Ectodermal cell (in vitro differentiated cells): Measurements from ENCODE around the gene MGAT5.

ENCODE experiments used
- H3K27ac ChIP-seq: 2 replicates; pipeline ENCODE4 v1.7.0; 2013; ENCODE audit warnings: mild to moderate bottlenecking, low read depth, low read length; ENCODE audit not compliant: insufficient read depth, poor library complexity, severe bottlenecking
- H3K27me3 ChIP-seq: 2 replicates; pipeline ENCODE4 v1.7.0; 2013; ENCODE audit warnings: mild to moderate bottlenecking, low read length; ENCODE audit not compliant: insufficient read depth, control insufficient read depth, poor library complexity, severe bottlenecking
- H3K36me3 ChIP-seq: one replicate; pipeline ENCODE4 v1.7.0; 2013; ENCODE audit warnings: low read length; ENCODE audit not compliant: control insufficient read depth, insufficient read depth
- H3K4me1 ChIP-seq: one replicate; pipeline ENCODE4 v1.7.0; 2013; ENCODE audit warnings: low read length; ENCODE audit not compliant: control insufficient read depth, insufficient read depth
- H3K4me3 ChIP-seq: 2 replicates; pipeline ENCODE4 v1.7.0; 2013; ENCODE audit warnings: low read depth, low read length, control low read depth; ENCODE audit not compliant: insufficient read depth
- H3K9me3 ChIP-seq: 2 replicates; pipeline ENCODE4 v1.7.0; 2013; ENCODE audit warnings: mild to moderate bottlenecking, low read length, moderate library complexity; ENCODE audit not compliant: control insufficient read depth
- WGBS, 2 experiments: methylation state at CpG; one replicate each; pipeline ENCODE4 v1.1.7; 2013; ENCODE audit warnings: missing lambda C conversion rate in 2 of 2; 5-methylcytosine and 5-hydroxymethylcytosine counted together

Gene MGAT5

DNA sequence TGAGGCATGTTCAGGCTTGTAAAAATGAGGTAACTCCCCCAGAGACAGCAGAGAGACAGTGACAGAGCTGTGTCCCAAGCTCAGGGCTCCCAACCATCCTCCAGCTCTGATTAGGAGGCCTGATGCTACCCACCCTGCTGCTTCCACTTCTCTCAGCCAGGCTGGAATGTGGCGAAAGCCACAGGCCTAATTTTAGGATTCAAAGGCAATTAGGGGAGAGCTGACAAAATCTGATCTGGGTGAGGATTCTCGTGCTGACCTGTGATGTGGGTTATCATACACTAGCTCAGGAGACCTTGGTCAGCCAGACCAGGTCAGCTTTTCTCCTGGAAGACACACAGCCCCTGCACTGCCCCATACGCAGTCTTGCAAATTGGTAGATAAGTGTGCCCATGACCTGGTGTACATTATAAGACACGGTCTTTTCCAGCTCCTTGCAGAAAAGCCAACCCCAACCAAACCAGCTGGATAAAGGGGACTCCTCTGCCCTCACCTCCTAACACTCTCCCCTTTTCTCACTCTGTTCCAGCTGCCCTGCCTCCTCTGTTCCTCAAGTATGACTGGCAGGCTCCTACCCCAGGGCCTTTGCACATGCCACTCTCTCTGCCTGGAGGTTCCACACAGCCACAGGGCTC lies 225.9 kb downstream of the MGAT5 start:
- Histone ChIP-seq H3K27ac (no peak overlapping the region), H3K27me3 (no peaks in the 10 kb centered on the region), H3K9me3 (no peaks in the 10 kb centered on the region), H3K4me1 (no peaks in the 10 kb centered on the region), H3K36me3 (no peaks in the 10 kb centered on the region), H3K4me3 (no peak overlapping the region)
- 89 to 93% methylated on average over 4 of the region's 4 CpGs for WGBS, 2 experiments

DNA sequence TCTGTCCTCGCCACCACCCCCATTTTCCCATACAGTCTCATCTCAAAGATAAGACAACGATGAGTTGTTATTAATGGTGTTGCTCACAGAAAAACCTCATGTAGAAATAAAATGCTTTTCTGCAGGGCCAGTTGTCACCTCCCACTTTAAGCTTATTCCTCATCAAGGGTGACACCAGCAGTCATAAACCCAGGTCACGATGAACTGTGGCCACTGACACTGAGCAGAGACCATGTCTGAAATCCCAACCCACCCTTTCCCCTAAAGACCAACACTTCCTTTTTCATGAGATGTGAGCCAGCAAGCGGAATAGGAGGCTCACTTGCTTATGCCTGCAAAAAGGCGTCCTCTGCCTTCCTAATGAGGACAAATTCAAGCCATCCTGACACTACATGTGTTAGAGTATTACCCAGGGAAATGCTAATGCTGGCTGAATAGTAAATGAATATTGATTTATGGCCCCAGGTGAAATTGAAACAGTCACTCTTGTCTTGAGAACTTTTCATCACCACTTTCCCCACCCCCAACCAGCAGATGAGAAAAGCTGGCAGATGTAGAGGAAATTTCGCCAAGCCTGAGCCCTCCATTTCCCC lies 228.4 kb downstream of the MGAT5 start:
- WGBS, 2 experiments, result 93 to 96% methylated on average over 5 to 6 of the region's 6 CpGs
- H3K27ac ChIP-seq, result no peak overlapping the region
- no peak overlapping the region for H3K4me3 ChIP-seq
- H3K36me3 ChIP-seq, result no peaks in the 10 kb centered on the region
- no peaks in the 10 kb centered on the region for H3K9me3 ChIP-seq
- H3K27me3 ChIP-seq, result no peaks in the 10 kb centered on the region
- no peaks in the 10 kb centered on the region for H3K4me1 ChIP-seq

DNA sequence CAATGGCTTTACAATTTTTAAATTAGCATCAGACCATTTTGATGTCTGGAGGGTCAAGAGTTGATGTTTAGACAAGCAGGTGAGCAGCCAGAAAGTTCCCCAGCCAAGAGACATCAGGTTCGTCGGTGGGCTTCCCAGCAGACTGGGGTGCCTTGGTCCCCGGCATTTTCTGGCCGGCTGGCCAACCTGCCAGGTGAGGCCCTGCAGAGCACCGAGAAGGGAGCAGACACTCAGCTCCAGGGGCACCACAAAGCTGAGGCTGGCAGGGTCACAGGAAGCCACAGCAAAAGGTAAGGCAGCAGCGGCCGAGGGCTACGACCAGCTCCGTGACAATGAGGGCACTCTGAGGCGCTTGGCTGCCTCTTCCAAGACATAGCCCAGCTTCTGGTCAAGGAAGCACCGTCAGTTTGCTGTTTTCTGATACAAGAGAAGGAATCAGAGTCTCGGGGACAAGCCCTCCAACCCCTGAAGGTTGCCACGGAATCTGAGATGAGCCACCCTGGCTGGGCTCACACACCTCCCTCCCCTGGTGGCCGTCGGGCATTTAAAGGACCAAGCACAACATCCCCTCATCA lies 229.0 kb downstream of the MGAT5 start:
- WGBS, 2 experiments, result 88% methylated on average over 15 of the region's 15 CpGs
- Histone ChIP-seq H3K4me1 (no peaks in the 10 kb centered on the region), H3K36me3 (no peaks in the 10 kb centered on the region), H3K9me3 (no peaks in the 10 kb centered on the region), H3K27ac (no peak overlapping the region), H3K4me3 (no peak overlapping the region), H3K27me3 (no peaks in the 10 kb centered on the region)

DNA sequence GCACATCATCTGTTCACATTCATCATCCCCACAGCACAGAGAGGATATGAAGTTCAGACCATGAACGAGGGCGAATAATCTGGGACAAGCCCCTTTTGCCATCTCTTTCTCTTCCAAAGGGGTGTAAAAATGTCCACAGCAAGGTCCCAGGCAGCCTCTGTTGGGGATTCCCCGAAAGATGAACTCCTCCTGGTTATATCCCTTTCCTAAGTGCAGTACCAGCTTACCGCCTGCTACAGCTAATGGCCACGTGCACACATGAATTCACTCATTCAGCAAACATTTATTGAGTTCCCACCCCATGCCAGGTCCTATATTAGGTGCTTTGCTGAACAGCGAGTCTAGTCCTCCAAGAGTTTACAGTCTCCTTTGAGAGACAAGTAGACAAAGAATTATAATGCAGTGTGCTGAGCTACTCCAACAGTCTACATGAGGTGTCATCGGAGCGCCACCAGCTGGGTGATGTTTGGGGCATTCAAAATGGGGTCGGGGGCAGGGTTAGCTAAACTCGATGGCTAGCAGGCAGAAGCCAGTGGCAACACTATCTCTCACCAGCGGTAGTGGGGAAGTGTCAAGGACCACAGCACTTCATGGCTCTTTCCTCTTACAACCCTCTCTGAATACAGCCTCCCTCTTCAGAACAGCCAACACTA lies 236.0 kb downstream of the MGAT5 start:
- H3K9me3 ChIP-seq, result no peaks in the 10 kb centered on the region
- no peak overlapping the region for H3K4me3 ChIP-seq
- H3K36me3 ChIP-seq, result no peaks in the 10 kb centered on the region
- no peak overlapping the region for H3K27ac ChIP-seq
- H3K27me3 ChIP-seq, result no peaks in the 10 kb centered on the region
- no peaks in the 10 kb centered on the region for H3K4me1 ChIP-seq
- WGBS, 2 experiments, result 88 to 89% methylated on average over 11 of the region's 11 CpGs

DNA sequence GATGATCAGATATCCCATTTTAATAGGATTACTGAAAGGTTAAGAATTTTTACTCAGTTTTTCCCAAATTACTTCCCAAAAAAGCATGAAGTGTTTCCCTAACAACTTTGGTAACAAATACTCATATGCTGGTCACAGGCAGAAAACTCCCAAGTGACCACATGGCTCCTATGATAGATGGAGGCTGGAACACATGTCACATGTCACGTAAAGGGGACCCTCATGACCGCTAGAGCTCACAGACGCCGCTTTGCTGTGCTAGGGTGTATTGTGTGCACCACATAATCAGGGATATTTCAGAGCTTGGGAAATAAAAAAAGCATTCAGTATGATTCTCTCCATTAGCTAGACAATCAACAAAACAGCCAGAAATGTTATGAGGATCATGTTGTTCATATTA lies 236.7 kb downstream of the MGAT5 start:
- Histone ChIP-seq H3K36me3 (no peaks in the 10 kb centered on the region), H3K4me3 (no peak overlapping the region), H3K9me3 (no peaks in the 10 kb centered on the region), H3K27me3 (no peaks in the 10 kb centered on the region), H3K4me1 (no peaks in the 10 kb centered on the region), H3K27ac (no peak overlapping the region)
- WGBS, 2 experiments, result 94 to 96% methylated on average over 4 of the region's 4 CpGs

DNA sequence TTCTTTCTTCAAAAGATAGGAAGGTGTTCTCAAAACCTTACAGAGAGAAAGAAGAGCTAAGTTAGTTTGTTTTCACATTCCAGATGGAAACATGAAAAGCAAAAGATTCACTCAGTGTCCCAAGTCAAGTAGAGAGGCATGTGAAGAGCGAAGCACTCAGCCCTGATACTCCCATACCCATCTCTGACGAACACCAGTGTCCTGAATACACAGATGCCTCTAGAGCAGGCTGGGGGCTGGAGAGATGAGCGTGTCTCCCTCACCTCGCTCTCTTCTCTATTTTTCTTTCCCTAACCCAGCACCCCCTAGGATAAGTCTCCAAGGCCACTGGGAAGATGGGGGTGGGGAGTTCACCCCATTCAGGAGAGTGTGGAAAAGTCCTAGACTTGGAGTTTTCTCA lies 237.2 kb downstream of the MGAT5 start:
- no peaks in the 10 kb centered on the region for H3K9me3 ChIP-seq
- H3K27ac ChIP-seq, result no peak overlapping the region
- H3K4me1 ChIP-seq, result no peaks in the 10 kb centered on the region
- no peaks in the 10 kb centered on the region for H3K27me3 ChIP-seq
- 78 to 89% methylated on average over 2 to 4 of the region's 4 CpGs for WGBS, 2 experiments
- H3K4me3 ChIP-seq, result no peak overlapping the region
- H3K36me3 ChIP-seq, result no peaks in the 10 kb centered on the region

DNA sequence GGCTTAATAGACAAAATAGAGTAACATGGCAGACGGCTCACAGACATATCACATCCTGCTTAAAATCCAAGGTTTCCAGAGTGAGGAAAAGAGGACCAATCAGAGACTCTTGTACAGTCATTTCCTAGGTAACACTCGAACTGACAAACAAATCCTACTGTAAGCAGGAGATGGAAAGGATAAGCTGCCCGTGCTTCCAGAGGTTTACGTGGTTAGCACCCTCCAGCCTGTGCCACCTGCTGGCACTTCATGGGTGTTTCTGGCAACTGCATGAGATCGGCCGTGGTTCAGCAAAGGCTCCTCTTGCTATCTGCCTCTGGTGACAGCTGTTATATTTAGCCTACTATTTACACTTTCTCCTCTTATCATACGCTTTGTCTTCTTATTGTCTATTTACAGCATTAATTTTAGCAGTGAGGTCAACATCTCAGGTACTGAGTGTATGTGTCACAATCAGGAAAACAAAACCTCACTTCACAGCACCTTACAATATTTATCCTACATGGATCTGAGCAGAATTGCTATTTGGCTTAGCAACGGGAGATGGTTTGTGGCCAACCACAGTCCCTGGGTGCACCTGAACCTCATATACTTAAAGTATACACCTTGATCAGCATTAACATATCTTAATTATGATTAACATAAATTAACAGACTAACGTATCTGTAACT lies 238.0 kb downstream of the MGAT5 start:
- no peak overlapping the region for H3K27ac ChIP-seq
- WGBS, 2 experiments, result 86 to 90% methylated on average over 9 of the region's 9 CpGs

DNA sequence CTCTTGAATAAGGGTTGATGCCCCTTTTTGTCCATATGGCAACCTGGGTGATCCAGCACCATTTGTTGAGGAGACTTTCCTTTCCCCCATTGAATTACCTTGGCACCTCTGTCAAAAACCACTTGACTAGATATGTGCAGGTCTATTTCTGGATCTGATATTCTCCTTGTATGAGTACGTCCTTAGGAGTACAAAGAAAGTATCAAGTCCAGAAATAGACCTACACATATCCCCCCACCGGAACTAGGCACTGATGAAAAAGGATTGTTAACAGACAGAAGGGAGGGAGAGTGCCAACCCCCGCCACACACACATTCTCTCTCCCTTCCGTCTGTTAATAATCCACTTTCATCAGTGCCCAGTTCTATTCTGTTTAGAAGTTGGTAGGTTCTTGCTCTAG lies 239.9 kb downstream of the MGAT5 start:
- H3K9me3 ChIP-seq, result no peaks in the 10 kb centered on the region
- 88 to 100% methylated on average over 1 to 3 of the region's 4 CpGs for WGBS, 2 experiments
- H3K36me3 ChIP-seq, result no peaks in the 10 kb centered on the region
- H3K4me1 ChIP-seq, result no peaks in the 10 kb centered on the region
- no peaks in the 10 kb centered on the region for H3K27me3 ChIP-seq
- H3K27ac ChIP-seq, result no peak overlapping the region
- H3K4me3 ChIP-seq, result no peak overlapping the region

More for the DNA sequence above, 238.0 kb downstream of the MGAT5 start:
- Histone ChIP-seq H3K27me3 (no peaks in the 10 kb centered on the region), H3K4me3 (no peak overlapping the region), H3K4me1 (no peaks in the 10 kb centered on the region), H3K36me3 (no peaks in the 10 kb centered on the region), H3K9me3 (no peaks in the 10 kb centered on the region)

DNA sequence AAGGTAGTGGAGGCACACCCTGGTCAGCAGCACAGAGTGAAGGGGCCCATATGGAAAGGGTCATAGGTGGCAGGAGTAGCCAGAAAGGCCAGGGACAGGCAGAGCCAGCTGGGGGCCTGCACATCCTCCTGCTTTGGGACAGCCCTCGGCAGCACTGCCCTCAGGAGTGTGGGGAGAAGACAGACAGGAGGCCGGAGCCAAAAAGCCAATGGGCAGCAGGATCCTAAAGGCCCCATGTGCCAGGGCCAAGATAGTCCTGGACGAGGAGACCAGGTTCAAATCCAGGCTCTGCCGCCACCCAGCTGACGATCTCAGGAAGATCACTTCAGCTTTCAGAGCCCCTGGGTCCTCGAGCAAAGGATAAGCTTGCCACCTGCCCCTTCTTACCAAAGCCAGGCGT lies 244.8 kb downstream of the MGAT5 start:
- 82 to 84% methylated on average over 6 to 7 of the region's 7 CpGs for WGBS, 2 experiments
- H3K27me3 ChIP-seq, result no peaks in the 10 kb centered on the region
- H3K27ac ChIP-seq, result no peak overlapping the region
- no peaks in the 10 kb centered on the region for H3K4me1 ChIP-seq
- H3K9me3 ChIP-seq, result no peaks in the 10 kb centered on the region
- no peaks in the 10 kb centered on the region for H3K36me3 ChIP-seq
- no peak overlapping the region for H3K4me3 ChIP-seq
